Muscle of leg (tissue), 11 donors: ENCODE data around the gene FBXW5. TPM values are rescaled to one million over a fixed set of nuclear protein-coding genes. Genes with fewer than 3 reads are reported as not detected.
A peak's percentile ranks its signal among the peaks of the same experiment; 100 is the strongest.

Experiments
- DNase-seq: peaks from one replicate; pipeline ENCODE4 v3.0.0; 2013
- H3K27ac ChIP-seq: one replicate; pipeline ENCODE4 v1.5.1; 2013; ENCODE audit warnings: mild to moderate bottlenecking, low read length, control low read depth
- H3K27me3 ChIP-seq: one replicate; pipeline ENCODE4 v1.6.1; 2013; ENCODE audit warnings: low read length; ENCODE audit not compliant: control insufficient read depth, insufficient read depth
- H3K36me3 ChIP-seq: one replicate; pipeline ENCODE4 v1.6.1; 2013; ENCODE audit warnings: low read length; ENCODE audit not compliant: control insufficient read depth, insufficient read depth
- H3K4me1 ChIP-seq: one replicate; pipeline ENCODE4 v1.6.1; 2013; ENCODE audit warnings: low read length; ENCODE audit not compliant: control insufficient read depth, insufficient read depth
- H3K4me3 ChIP-seq: one replicate; pipeline ENCODE4 v1.5.1; 2013; ENCODE audit warnings: low read length, control low read depth
- H3K9me3 ChIP-seq: replicated peaks from 2 replicates; pipeline ENCODE4 v1.6.1; 2013; ENCODE audit warnings: low read depth, low read length; ENCODE audit not compliant: control insufficient read depth
- WGBS: methylation state at CpG from one replicate; pipeline ENCODE4 v1.1.5; 2013; ENCODE audit warnings: missing lambda C conversion rate; ENCODE audit not compliant: insufficient coverage; 5-methylcytosine and 5-hydroxymethylcytosine counted together
- polyA plus RNA-seq, 8 donors: library from polyadenylated mRNA; unstranded; fragments of 120-200 nt; gene quantifications; one replicate each; pipeline versions ENCODE4 v1.2.1 to v1.2.3, GENCODE V29; 2013; ENCODE audit warnings: inconsistent platforms in 1 of 8, low replicate concordance in 1 of 8; ENCODE audit not compliant: insufficient read length in 8 of 8, insufficient read depth in 1 of 8
- total RNA-seq: library from RNA; stranded (reverse); fragments of 120-200 nt; gene quantifications from one replicate; pipeline ENCODE4 v1.2.4, GENCODE V29; 2013

The FBXW5 gene
- total and polyA plus RNA-seq, 9 donors, result 39.9 to 54.8 (median 45.3) TPM

GRCh38 chr9:136907011-136907914 is 37.3 kb downstream of the FBXW5 start:
- DNase-seq, result no peak
- 94% methylated on average over 25 of the region's 29 CpGs for WGBS
- peaks cover 56% of the 10 kb centered on the region for H3K36me3 ChIP-seq
- peaks cover 4% of the 10 kb centered on the region for H3K4me1 ChIP-seq
- H3K27me3 ChIP-seq, result no peaks in the 10 kb centered on the region
- no peak overlapping the region for H3K27ac ChIP-seq
- H3K4me3 ChIP-seq, result no peak overlapping the region
- H3K9me3 ChIP-seq, result no peaks in the 10 kb centered on the region

GRCh38 chr9:136906266-136906665 is 38.3 kb downstream of the FBXW5 start:
- Histone ChIP-seq H3K9me3 (no peaks in the 10 kb centered on the region), H3K27me3 (no peaks in the 10 kb centered on the region), H3K4me1 (peaks cover 7% of the 10 kb centered on the region), H3K4me3 (no peak overlapping the region), H3K36me3 (peaks cover 66% of the 10 kb centered on the region), H3K27ac (no peak overlapping the region)
- DNase-seq, result no peak
- 100% methylated on average over 1 of the region's 4 CpGs for WGBS

- DNase-seq, result peak; percentile 25
- peaks cover 72% of the 10 kb centered on the region for H3K36me3 ChIP-seq
Measured at GRCh38 chr9:136903041-136903554, 41.4 kb downstream of the FBXW5 start.

GRCh38 chr9:136902259-136902821 is 42.2 kb downstream of the FBXW5 start:
- H3K4me1 ChIP-seq, result peaks cover 7% of the 10 kb centered on the region

More at GRCh38 chr9:136903041-136903554, 41.4 kb downstream of the FBXW5 start:
- peaks cover 7% of the 10 kb centered on the region for H3K4me1 ChIP-seq
- H3K27me3 ChIP-seq, result no peaks in the 10 kb centered on the region
- no peak overlapping the region for H3K4me3 ChIP-seq
- WGBS, result 57% methylated on average over 8 of the region's 12 CpGs
- no peak overlapping the region for H3K27ac ChIP-seq
- no peaks in the 10 kb centered on the region for H3K9me3 ChIP-seq

GRCh38 chr9:136901516-136902258 is 42.9 kb downstream of the FBXW5 start:
- H3K36me3 ChIP-seq, result peaks cover 58% of the 10 kb centered on the region
- H3K27ac ChIP-seq, result peak overlapping the region; percentile 51
- no peaks in the 10 kb centered on the region for H3K27me3 ChIP-seq
- H3K4me1 ChIP-seq, result peaks cover 7% of the 10 kb centered on the region
- no peak for DNase-seq
- 77% methylated on average over 19 of the region's 20 CpGs for WGBS
- no peak overlapping the region for H3K4me3 ChIP-seq
- H3K9me3 ChIP-seq, result no peaks in the 10 kb centered on the region

More at GRCh38 chr9:136902259-136902821, 42.2 kb downstream of the FBXW5 start:
- Histone ChIP-seq H3K27ac (peak overlapping the region; percentile 51), H3K4me3 (no peak overlapping the region), H3K36me3 (peaks cover 64% of the 10 kb centered on the region), H3K9me3 (no peaks in the 10 kb centered on the region), H3K27me3 (no peaks in the 10 kb centered on the region)
- 84% methylated on average over 15 of the region's 15 CpGs for WGBS
- DNase-seq, result peak; percentile 23

GRCh38 chr9:136900988-136901515 is 43.5 kb downstream of the FBXW5 start:
- WGBS, result 91% methylated on average over 11 of the region's 13 CpGs
- no peaks in the 10 kb centered on the region for H3K27me3 ChIP-seq
- DNase-seq, result no peak
- H3K36me3 ChIP-seq, result peaks cover 51% of the 10 kb centered on the region
- peaks cover 7% of the 10 kb centered on the region for H3K4me1 ChIP-seq
- H3K4me3 ChIP-seq, result no peak overlapping the region
- H3K9me3 ChIP-seq, result no peaks in the 10 kb centered on the region
- no peak overlapping the region for H3K27ac ChIP-seq

- Histone ChIP-seq H3K4me1 (peaks cover 7% of the 10 kb centered on the region), H3K36me3 (peaks cover 49% of the 10 kb centered on the region), H3K27ac (no peak overlapping the region), H3K4me3 (no peak overlapping the region), H3K9me3 (no peaks in the 10 kb centered on the region), H3K27me3 (no peaks in the 10 kb centered on the region)
- WGBS, result 93% methylated on average over 8 of the region's 10 CpGs
- DNase-seq, result no peak
Measured at GRCh38 chr9:136900556-136900955, 44.0 kb downstream of the FBXW5 start.

GRCh38 chr9:136899196-136899595 is 45.3 kb downstream of the FBXW5 start:
- H3K27ac ChIP-seq, result no peak overlapping the region
- no peak for DNase-seq
- no peaks in the 10 kb centered on the region for H3K9me3 ChIP-seq
- H3K36me3 ChIP-seq, result peaks cover 56% of the 10 kb centered on the region
- no peaks in the 10 kb centered on the region for H3K27me3 ChIP-seq
- H3K4me3 ChIP-seq, result no peak overlapping the region
- H3K4me1 ChIP-seq, result peaks cover 7% of the 10 kb centered on the region
- 61% methylated on average over 9 of the region's 9 CpGs for WGBS

GRCh38 chr9:136898483-136899100 is 45.9 kb downstream of the FBXW5 start:
- H3K36me3 ChIP-seq, result peaks cover 56% of the 10 kb centered on the region
- H3K27ac ChIP-seq, result no peak overlapping the region

More at GRCh38 chr9:136898483-136899100, 45.9 kb downstream of the FBXW5 start:
- H3K9me3 ChIP-seq, result no peaks in the 10 kb centered on the region
- no peak for DNase-seq
- WGBS, result 86% methylated on average over 15 of the region's 21 CpGs
- no peak overlapping the region for H3K4me3 ChIP-seq
- H3K4me1 ChIP-seq, result peaks cover 7% of the 10 kb centered on the region
- H3K27me3 ChIP-seq, result no peaks in the 10 kb centered on the region
